Nucleus accumbens (tissue), 56 donors: ENCODE data around the gene DIP2C.
A peak's percentile ranks its signal among the peaks of the same experiment; 100 is the strongest.

Experiments
- DNase-seq, 56 donors: peaks; one replicate each; lab custom pipeline; 2025; lab: John Stamatoyannopoulos, UW

The DIP2C gene

GRCh38 chr10:561721-562120 is 127.7 kb downstream of the DIP2C start:
- no peak for DNase-seq

GRCh38 chr10:560314-560992 is 129.0 kb downstream of the DIP2C start:
- DNase-seq: no peak

GRCh38 chr10:559767-560047 is 129.8 kb downstream of the DIP2C start:
- DNase-seq: no peak

- no peak for DNase-seq
Measured at GRCh38 chr10:558891-559766, 130.3 kb downstream of the DIP2C start.

- no peak for DNase-seq
Measured at GRCh38 chr10:558364-558763, 131.1 kb downstream of the DIP2C start.

- no peak for DNase-seq
Measured at GRCh38 chr10:557792-558328, 131.6 kb downstream of the DIP2C start.

- DNase-seq: no peak
Measured at GRCh38 chr10:556971-557637, 132.4 kb downstream of the DIP2C start.

- no peak for DNase-seq
Measured at GRCh38 chr10:555682-556350, 133.7 kb downstream of the DIP2C start.

GRCh38 chr10:555281-555680 is 134.2 kb downstream of the DIP2C start:
- no peak for DNase-seq

- DNase-seq: no peak
Measured at GRCh38 chr10:554182-554848, 135.2 kb downstream of the DIP2C start.

GRCh38 chr10:553233-553632 is 136.2 kb downstream of the DIP2C start:
- no peak for DNase-seq

- DNase-seq: no peak
Measured at GRCh38 chr10:552679-553078, 136.8 kb downstream of the DIP2C start.

GRCh38 chr10:551373-552252 is 137.9 kb downstream of the DIP2C start:
- DNase-seq: peak in 1 of 56 donors; percentile 33

GRCh38 chr10:550665-551372 is 138.6 kb downstream of the DIP2C start:
- no peak for DNase-seq

GRCh38 chr10:549391-549790 is 140.1 kb downstream of the DIP2C start:
- no peak for DNase-seq

- DNase-seq: no peak
Measured at GRCh38 chr10:548238-548901, 141.1 kb downstream of the DIP2C start.

GRCh38 chr10:547591-548081 is 141.8 kb downstream of the DIP2C start:
- no peak for DNase-seq
